ENCODE measurements around the gene CES3.

DNA sequence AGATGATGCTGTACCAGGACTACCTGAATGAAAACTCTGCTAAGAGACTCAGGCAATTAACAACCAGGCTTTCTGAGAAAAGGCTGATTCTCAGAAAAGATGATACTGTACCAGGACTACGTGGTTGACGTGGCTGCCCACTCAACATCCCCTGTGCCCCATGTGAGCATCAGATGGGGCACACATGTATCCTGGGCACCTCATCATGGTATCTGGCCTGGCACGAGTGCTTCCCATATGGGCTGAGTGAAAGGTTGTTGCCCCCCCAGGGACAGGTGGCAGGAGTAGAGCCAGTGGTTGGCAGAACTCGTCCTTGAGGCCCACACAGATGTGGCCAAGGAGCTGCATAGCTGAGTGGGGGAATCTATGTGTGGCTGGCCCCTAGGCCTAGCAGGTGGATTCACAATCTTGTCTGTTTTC is 23.8 kb downstream of the CES3 start:
- TF ChIP-seq POLR2A (IDR thresholded peaks at IDR 0.05): no peak
- TF ChIP-seq, protein P1, sequence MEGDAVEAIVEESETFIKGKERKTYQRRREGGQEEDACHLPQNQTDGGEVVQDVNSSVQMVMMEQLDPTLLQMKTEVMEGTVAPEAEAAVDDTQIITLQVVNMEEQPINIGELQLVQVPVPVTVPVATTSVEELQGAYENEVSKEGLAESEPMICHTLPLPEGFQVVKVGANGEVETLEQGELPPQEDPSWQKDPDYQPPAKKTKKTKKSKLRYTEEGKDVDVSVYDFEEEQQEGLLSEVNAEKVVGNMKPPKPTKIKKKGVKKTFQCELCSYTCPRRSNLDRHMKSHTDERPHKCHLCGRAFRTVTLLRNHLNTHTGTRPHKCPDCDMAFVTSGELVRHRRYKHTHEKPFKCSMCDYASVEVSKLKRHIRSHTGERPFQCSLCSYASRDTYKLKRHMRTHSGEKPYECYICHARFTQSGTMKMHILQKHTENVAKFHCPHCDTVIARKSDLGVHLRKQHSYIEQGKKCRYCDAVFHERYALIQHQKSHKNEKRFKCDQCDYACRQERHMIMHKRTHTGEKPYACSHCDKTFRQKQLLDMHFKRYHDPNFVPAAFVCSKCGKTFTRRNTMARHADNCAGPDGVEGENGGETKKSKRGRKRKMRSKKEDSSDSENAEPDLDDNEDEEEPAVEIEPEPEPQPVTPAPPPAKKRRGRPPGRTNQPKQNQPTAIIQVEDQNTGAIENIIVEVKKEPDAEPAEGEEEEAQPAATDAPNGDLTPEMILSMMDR (IDR thresholded peaks at IDR 0.05 in 4 of 5, conservative IDR thresholded peaks at IDR 0.05 in 1 of 5): no peak

All from gastrocnemius medialis (tissue), 4 donors.